Measurements from ENCODE around the gene TPBG. TPM values are rescaled to one million over a fixed set of nuclear protein-coding genes. Genes with fewer than 3 reads are reported as not detected.

The TPBG gene
- total RNA-seq, 6 donors from 2014 or later: 7.7 to 28.3 (median 13.5) TPM

DNA sequence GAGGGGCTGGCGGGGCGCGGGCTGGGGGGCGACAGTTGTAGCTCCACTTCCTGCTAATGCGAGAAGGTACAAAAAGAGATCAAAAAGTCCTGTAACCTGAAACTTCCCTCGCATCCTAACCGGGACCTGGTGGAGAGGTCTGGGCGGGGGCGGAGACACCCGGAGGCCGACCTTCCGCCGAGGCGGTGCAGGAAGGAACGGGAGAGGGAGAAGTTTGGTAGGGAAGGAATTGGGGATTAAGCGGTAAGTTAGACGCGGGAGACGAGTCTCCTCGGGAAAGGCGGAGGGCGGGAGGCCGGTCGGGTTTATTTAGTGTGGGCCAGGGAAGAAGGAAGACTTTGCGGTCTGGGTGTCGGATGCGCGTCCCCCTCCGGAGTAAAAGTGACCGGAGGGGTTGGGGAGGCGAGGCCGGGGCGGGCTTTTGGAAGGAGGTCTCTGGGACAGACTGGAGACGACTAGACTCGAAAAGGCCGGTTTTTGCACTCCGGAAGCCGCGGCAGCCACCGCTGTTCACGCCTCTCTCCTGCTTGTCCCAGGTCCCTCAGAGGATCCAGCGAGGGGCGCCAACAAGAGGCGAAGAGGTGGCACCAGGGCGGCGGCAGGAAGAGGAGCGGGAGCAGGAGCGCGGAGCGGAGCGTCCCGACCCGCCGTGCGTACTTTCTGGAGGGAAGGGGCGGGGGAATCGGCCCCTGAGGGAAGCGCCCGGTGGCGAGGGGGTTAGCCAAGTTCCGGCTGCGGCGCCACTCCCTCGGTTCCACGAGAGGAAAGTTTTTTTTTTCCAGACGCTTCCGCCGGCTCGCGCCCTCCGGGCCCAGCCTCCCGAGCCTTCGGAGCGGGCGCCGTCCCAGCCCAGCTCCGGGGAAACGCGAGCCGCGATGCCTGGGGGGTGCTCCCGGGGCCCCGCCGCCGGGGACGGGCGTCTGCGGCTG is 734 bp downstream of the TPBG start:
- Histone ChIP-seq H3K4me1 (peaks cover 11 to 28% (median 14%) of the 10 kb centered on the region in 4 donors), H3K27me3 (peaks cover 0 to 17% (median 5%) of the 10 kb centered on the region in 4 donors), H3K9me3 (no peaks in the 10 kb centered on the region), H3K27ac (peak overlapping the region; percentile 37 to 73 (median 72)), H3K36me3 (no peaks in the 10 kb centered on the region), H3K4me3 (peak overlapping the region; percentile 52 to 71 (median 66))
- peak; percentile 39 to 89 for DNase-seq
- ATAC-seq (ENCODE audit: low FRiP score in 2 of 2): peak; percentile 86 to 89
- 1% methylated on average over 46 to 82 of the region's 88 CpGs for WGBS, 2 donors
- TF ChIP-seq, protein P1, sequence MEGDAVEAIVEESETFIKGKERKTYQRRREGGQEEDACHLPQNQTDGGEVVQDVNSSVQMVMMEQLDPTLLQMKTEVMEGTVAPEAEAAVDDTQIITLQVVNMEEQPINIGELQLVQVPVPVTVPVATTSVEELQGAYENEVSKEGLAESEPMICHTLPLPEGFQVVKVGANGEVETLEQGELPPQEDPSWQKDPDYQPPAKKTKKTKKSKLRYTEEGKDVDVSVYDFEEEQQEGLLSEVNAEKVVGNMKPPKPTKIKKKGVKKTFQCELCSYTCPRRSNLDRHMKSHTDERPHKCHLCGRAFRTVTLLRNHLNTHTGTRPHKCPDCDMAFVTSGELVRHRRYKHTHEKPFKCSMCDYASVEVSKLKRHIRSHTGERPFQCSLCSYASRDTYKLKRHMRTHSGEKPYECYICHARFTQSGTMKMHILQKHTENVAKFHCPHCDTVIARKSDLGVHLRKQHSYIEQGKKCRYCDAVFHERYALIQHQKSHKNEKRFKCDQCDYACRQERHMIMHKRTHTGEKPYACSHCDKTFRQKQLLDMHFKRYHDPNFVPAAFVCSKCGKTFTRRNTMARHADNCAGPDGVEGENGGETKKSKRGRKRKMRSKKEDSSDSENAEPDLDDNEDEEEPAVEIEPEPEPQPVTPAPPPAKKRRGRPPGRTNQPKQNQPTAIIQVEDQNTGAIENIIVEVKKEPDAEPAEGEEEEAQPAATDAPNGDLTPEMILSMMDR (IDR thresholded peaks at IDR 0.05): no peak
- no peak for TF ChIP-seq POLR2A (IDR thresholded peaks at IDR 0.05)
- no peak for TF ChIP-seq POLR2AphosphoS5 (IDR thresholded peaks at IDR 0.05)
- no peak for TF ChIP-seq EP300 (IDR thresholded peaks at IDR 0.05)

DNA sequence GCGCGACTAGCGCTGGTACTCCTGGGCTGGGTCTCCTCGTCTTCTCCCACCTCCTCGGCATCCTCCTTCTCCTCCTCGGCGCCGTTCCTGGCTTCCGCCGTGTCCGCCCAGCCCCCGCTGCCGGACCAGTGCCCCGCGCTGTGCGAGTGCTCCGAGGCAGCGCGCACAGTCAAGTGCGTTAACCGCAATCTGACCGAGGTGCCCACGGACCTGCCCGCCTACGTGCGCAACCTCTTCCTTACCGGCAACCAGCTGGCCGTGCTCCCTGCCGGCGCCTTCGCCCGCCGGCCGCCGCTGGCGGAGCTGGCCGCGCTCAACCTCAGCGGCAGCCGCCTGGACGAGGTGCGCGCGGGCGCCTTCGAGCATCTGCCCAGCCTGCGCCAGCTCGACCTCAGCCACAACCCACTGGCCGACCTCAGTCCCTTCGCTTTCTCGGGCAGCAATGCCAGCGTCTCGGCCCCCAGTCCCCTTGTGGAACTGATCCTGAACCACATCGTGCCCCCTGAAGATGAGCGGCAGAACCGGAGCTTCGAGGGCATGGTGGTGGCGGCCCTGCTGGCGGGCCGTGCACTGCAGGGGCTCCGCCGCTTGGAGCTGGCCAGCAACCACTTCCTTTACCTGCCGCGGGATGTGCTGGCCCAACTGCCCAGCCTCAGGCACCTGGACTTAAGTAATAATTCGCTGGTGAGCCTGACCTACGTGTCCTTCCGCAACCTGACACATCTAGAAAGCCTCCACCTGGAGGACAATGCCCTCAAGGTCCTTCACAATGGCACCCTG is 1.6 kb downstream of the TPBG start:
- no peaks in the 10 kb centered on the region for H3K36me3 ChIP-seq
- H3K9me3 ChIP-seq: no peaks in the 10 kb centered on the region
- peak; percentile 25 to 88 for DNase-seq
- H3K4me3 ChIP-seq: peak overlapping the region; percentile 52 to 71 (median 66)
- TF ChIP-seq, protein P1 (IDR thresholded peaks at IDR 0.05): peak in 3 of 6 experiments; percentile 20 to 43 (median 26)
- TF ChIP-seq EP300 (IDR thresholded peaks at IDR 0.05): no peak
- no peak for TF ChIP-seq POLR2AphosphoS5 (IDR thresholded peaks at IDR 0.05)
- TF ChIP-seq POLR2A (IDR thresholded peaks at IDR 0.05): no peak
- peaks cover 0 to 13% (median 5%) of the 10 kb centered on the region in 4 donors for H3K27me3 ChIP-seq
- peak overlapping the region; percentile 37 to 73 (median 72) for H3K27ac ChIP-seq
- 10 to 13% methylated on average over 4 to 25 of the region's 67 CpGs for WGBS, 2 donors
- H3K4me1 ChIP-seq: peaks cover 11 to 28% (median 14%) of the 10 kb centered on the region in 4 donors
- peak in 1 of 2 donors; percentile 60 for ATAC-seq (ENCODE audit: low FRiP score in 2 of 2)

DNA sequence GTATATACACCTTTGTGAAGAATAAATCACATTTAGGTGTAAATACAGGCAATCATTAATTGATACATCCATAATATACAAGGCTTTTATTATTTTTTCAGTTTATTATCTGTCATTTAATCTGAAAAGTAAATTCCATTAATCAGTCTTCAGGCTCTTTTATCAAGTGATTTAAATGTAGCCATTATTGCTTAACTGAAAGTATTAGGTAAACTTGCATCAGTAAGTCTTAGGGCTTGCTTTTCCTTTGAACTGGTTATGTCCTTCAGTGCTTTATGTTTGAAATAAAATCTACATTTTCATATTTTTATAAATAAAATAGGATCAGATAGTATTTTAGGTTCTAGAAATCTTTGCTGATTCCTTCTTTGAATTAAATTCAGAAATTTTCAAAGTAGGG is 4.1 kb downstream of the TPBG start:
- peaks cover 11 to 28% (median 14%) of the 10 kb centered on the region in 4 donors for H3K4me1 ChIP-seq
- peaks cover 0 to 13% (median 5%) of the 10 kb centered on the region in 4 donors for H3K27me3 ChIP-seq
- H3K36me3 ChIP-seq: no peaks in the 10 kb centered on the region
- no peaks in the 10 kb centered on the region for H3K9me3 ChIP-seq
- H3K4me3 ChIP-seq: no peak overlapping the region
- no peak overlapping the region for H3K27ac ChIP-seq
- ATAC-seq (ENCODE audit: low FRiP score in 2 of 2) (no peak), DNase-seq (no peak)
- no peak for TF ChIP-seq EP300 (IDR thresholded peaks at IDR 0.05)
- TF ChIP-seq POLR2AphosphoS5 (IDR thresholded peaks at IDR 0.05): no peak
- no peak for TF ChIP-seq POLR2A (IDR thresholded peaks at IDR 0.05)
- TF ChIP-seq, protein P1 (IDR thresholded peaks at IDR 0.05): no peak

DNA sequence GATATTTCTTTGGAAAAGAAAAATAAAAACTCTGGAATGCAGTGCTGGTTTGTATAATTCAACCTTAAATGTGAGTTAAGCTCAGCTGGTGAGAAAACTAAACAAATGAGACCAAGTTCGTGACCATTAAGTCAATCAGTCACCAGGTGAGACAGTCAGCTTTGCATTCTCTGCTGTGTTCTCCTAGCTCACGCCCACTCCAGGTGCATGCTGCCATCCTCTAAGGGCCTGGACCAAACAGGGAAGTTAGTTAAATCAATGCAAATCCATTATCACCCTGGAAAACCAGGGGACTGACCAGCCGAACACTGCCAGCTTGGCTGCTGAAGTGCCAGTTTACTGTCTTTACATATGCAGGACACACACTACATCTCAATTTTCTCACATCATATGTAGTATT is 7.2 kb downstream of the TPBG start:
- Histone ChIP-seq H3K9me3 (no peaks in the 10 kb centered on the region), H3K36me3 (no peaks in the 10 kb centered on the region), H3K27ac (no peak overlapping the region), H3K4me3 (no peak overlapping the region), H3K4me1 (no peaks in the 10 kb centered on the region), H3K27me3 (no peaks in the 10 kb centered on the region)
- DNase-seq (no peak), ATAC-seq (ENCODE audit: low FRiP score in 2 of 2) (no peak)
- TF ChIP-seq POLR2A (IDR thresholded peaks at IDR 0.05) (no peak), POLR2AphosphoS5 (IDR thresholded peaks at IDR 0.05) (no peak), EP300 (IDR thresholded peaks at IDR 0.05) (no peak)
- TF ChIP-seq, protein P1 (IDR thresholded peaks at IDR 0.05): no peak
- 85 to 93% methylated on average over 3 of the region's 3 CpGs for WGBS, 2 donors

All from upper lobe of left lung (tissue), 6 donors.